Right forelimb (tissue), 1 donor: ENCODE measurements around the gene PAQR5.
"Not testable (repeated sequence)": the region's sequence is repeated elsewhere in the genome, so short reads cannot be mapped to it uniquely, and the experiment has no call there.

Experiments
- DNase-seq: peaks from one replicate; pipeline ENCODE4 v3.0.0-alpha.2; 2018

Gene PAQR5

DNA sequence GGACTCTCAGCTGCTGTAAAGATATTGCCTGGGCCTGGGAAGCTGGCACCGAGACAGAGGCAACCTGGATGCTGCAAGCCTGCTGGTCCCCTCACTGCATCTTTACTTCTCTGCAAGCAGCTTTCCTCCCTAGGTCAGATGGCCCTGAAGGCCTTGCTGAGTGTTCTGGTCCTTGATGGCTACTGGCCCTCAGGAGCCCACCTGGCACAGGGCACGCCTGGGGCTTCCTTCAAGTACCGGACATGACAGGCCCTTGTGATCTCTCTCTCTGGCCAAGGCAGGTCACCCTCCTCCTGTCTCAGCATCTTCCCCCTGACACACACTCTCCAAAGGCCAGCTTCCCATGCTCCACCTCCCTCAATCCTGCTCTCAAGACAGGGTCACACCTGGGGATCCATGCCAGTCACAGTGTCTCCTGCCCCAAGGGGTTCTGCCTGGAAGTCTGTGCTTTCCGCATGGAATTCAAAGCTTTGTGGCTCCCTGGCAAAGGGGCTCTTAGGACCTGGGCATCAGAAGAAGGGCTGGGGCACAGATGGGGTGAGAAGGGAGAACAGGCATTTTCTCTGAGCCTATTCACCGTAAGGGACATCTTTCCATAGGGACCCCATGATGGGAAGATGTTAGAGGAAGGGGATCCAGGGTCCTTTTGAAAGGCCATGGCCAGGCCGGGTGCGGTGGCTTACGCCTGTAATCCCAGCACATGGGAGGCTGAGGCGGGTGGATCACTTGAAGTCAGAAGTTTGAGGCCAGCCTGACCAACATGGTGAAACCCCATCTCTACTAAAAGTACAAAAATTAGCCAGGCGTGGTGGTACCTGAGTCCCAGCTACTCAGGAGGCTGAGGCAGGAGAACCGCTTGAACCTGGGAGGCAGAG, 4.7 kb upstream of the PAQR5 start:
- no peak for DNase-seq

DNA sequence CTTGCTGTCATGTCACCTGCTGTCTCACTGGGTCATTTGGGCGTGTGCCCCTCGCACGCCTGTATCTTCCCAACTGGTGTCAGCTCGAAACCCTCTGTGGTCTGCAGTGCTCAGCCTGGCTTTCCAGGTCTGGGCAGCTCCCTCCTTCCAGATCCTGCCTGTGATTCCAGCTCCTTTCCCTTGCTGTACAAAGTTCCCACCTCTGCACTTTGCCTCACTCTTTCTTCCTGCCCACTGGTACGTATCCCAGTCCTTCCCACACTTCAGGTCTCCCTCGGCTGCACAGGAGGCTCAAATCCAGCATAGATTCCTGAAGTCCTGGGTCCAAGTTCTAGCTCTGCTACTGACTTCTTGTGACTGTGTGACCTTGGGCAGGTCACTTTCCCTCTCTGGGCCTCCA, 2.1 kb upstream of the PAQR5 start:
- no peak for DNase-seq

DNA sequence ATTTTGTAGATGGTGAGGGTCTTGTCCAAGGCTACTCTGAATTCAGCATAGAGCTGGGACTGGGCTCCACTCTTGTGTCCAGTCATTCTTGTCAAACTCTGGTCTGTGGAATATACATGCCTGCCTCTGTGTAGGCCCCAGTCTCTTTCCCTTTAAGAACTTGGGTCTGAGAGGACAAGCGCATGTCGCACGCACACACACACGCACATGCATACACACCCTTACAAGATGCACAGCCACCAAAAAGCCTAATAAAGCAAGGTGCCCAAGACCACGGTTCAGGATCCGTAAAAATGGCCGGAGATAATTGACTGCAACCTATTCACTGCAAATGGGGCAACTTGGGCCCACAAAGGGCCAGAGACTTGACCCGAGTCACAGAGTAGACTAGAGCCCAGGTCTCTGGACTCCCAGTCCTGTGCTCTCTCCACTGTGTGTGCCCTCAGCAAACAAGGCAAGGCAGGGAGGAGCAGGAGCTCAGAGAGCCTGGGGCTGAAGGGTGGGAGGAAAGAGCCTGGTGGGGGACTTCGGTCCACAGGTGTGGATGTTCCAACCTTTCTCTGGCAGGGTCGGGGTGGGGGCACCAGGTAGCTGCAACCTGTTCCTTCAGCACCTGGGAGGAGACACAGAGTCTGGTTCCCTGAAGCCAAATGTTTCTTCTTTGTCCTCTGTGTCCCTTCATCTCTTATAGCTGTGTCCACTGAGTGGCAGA, 914 bp upstream of the PAQR5 start:
- DNase-seq: no peak

DNA sequence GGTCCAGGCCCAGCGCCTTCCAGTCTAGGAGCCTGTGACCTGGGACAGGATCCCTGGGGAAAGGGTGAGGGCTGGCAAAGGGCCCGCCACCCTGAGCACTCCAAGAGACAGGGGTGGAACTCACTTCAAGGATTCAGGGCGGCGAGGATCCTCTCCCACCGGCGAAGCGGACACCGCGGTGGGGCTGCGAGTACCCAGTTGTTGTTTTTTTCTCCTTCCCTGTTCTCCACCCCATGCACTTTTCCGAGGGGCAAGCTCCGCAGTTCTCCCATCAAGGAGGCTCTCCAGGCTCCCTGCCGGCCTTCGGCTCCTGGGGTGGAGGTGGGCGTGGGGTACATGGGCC, 387 bp upstream of the PAQR5 start:
- DNase-seq: no peak

DNA sequence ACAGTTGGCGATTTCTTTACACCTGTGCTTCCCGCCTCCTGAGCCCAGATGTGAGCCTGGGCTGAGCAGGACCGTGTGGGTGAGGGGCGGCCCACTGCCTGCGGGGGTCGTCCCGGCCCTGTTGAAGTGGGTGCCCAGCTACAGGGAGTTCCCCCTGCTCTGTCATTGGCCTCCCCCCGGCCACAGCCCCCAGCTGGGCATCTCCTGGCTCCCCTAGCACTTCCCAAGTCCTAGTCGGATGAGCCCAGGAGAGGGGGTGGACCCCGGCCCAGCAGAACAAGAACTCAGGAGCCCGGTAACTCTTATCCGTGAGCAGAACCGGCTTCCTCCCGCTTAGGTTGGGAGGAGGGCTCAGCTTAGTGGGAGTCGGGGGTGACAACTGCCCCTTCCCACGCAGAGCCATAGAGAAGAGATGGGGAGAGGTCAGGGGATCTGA, 757 bp downstream of the PAQR5 start:
- no peak for DNase-seq

DNA sequence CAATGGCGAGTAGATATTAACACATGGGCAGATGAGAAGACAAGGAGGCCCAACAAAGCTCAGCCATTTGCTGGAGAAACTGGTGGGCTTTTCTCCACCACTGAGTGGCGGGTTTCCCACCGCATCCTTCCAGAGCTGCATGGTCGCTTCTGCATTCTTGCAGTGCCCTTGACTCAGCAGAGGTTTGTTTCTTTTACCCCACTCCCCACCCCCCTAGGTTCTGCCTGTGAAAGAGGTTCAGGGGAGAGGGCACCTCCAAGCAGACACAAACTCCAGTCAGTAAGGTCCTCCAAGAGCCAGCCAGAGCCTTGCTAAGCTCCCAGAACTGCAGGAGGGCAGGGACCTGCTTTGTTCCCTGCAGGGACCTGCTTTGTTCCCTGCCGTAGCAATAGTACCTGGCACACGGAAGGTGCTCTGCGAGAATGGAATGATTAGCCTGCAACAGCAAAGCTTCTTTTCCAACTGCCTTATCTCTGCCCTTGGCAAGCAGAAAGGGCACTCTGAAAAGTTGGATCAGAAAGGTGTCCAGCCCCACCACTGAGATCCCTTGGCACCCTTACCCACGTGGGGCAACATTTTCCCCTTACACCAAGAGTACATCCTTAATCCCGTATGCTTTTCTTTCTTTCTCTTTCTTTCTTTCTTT, 1.4 kb downstream of the PAQR5 start:
- DNase-seq: no peak

GRCh38 chr15:69301101-69301500, 2.4 kb downstream of the PAQR5 start:
- DNase-seq: not testable (repeated sequence)

GRCh38 chr15:69302087-69302486, 3.4 kb downstream of the PAQR5 start:
- DNase-seq: not testable (repeated sequence)

- DNase-seq: no peak
Measured at GRCh38 chr15:69302929-69303328, 4.2 kb downstream of the PAQR5 start.

- DNase-seq: no peak
Measured at GRCh38 chr15:69303337-69304181, 4.8 kb downstream of the PAQR5 start.

GRCh38 chr15:69304182-69304545, 5.5 kb downstream of the PAQR5 start:
- no peak for DNase-seq

- no peak for DNase-seq
Measured at GRCh38 chr15:69305204-69305931, 6.7 kb downstream of the PAQR5 start.

- DNase-seq: no peak
Measured at GRCh38 chr15:69305933-69306568, 7.3 kb downstream of the PAQR5 start.

DNA sequence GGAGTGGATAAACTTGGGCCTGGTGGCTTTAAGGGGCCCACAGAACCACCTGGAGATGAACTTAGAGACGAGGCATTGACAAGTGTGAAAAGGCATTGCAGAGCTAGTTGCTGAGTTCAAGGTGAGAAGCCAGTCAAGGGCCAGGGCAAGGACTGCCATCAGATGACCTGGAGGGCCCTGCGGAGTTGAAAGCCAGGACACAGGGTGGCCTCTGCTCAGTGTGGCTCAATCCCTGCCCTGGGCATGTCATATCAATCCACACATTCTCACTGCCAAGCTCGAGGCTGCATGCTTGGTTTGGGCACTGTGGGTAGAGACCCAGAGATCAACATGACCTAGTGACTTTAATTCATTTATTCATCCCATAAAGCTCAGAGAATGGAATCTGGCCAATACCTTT, 9.2 kb downstream of the PAQR5 start:
- no peak for DNase-seq

DNA sequence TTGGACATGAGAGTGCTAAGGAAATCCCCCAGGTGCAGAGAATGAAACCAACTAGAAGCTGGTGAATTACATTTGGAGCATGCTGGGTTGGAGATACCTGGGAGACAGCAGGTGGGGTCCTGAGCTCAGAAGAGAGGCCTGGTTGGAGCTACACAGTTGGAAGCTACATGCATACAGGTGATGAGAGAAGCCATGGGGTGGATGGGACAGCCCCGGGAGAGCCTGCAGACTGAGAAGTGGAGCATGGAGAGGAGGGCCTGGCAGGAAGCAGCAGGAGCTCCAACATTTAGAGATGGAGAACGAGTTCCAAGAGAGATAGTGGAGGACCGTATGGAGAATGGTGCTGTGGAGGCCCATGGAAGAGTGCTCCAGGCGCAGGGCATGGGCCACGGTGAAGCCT, 10.2 kb downstream of the PAQR5 start:
- no peak for DNase-seq

- no peak for DNase-seq
Measured at GRCh38 chr15:69311319-69311721, 12.6 kb downstream of the PAQR5 start.

GRCh38 chr15:69313432-69314000, 14.8 kb downstream of the PAQR5 start:
- DNase-seq: no peak

GRCh38 chr15:69314131-69314530, 15.4 kb downstream of the PAQR5 start:
- DNase-seq: no peak

DNA sequence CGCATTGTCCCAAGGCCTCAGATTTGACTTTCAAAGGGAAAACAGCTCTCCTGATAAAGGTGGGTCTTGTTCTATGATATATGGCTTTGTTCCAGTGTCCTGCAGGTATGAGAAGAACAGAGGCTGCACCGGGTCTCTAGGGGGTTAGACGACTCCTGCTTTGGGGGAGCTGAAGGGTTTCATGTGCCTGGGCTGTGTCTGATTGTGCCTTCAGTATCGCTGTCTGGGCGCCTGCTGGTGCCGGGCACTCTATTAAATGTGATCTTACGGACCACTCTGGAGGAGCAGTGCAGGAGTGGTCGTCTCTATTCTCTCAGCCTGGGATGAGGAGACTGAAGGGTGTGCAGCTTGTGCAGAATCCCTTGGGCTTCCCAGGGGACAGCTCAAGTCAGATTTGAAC, 16.0 kb downstream of the PAQR5 start:
- DNase-seq: no peak

- no peak for DNase-seq
Measured at GRCh38 chr15:69315402-69316110, 16.8 kb downstream of the PAQR5 start.

DNA sequence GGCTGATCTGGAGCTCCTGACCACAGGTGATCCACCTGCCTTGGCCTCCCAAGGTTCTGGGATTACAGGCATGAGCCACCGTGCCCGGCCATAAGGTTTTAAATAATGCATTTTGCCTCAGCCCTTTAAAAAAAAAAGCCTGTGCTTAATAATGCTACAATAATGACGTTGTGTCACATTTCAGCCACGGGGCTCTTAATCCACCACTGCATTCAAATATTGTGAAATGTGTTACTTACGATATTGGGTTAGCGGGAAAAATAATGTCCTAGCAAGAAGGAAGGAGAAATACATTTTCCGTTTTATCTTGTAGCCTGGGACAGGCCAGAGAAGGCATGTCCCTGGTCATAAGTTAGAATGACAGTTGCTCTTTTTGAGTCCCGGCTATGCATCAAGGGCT, 17.6 kb downstream of the PAQR5 start:
- DNase-seq: no peak
